SK-N-SH treated with all-trans-retinoic acid at 6 μM for 48 hours (cell line): ENCODE measurements around the gene MAP2K6.

Experiments used
- ATAC-seq: fragments of 200-7000 bp; cut with Tn5 transposase; 3 replicates; pipeline ENCODE4 v1.9.1; 2020; ENCODE audit warnings: mild to moderate bottlenecking, moderate library complexity
- BACH2 ChIP-seq: fragments of 250-450 bp; sonication (Bioruptor Pico); IDR thresholded peaks from 2 replicates; pipeline ENCODE4 v1.9.0; 2021; ENCODE audit warnings: mild to moderate bottlenecking, borderline replicate concordance
- CSRNP3 ChIP-seq: fragments of 250-450 bp; sonication (Bioruptor Pico); IDR thresholded peaks from 2 replicates; pipeline ENCODE4 v1.5.1; 2021; ENCODE audit warnings: mild to moderate bottlenecking, moderate library complexity
- ESRRG ChIP-seq: fragments of 250-450 bp; sonication (Bioruptor Pico); IDR thresholded peaks from 2 replicates; pipeline ENCODE4 v1.6.1; 2021; ENCODE audit warnings: mild to moderate bottlenecking
- GLIS3 ChIP-seq: fragments of 250-450 bp; sonication (Bioruptor Pico); IDR thresholded peaks from 2 replicates; pipeline ENCODE4 v1.5.0; 2020; ENCODE audit warnings: mild to moderate bottlenecking, moderate library complexity
- ISL1 ChIP-seq: fragments of 250-450 bp; sonication (Bioruptor Pico); IDR thresholded peaks from 2 replicates; pipeline ENCODE4 v2.1.2; 2022; ENCODE audit warnings: mild to moderate bottlenecking, moderate library complexity
- PATZ1 ChIP-seq: fragments of 250-450 bp; sonication (Bioruptor Pico); IDR thresholded peaks from 2 replicates; pipeline ENCODE4 v1.8.0; 2020; ENCODE audit warnings: mild to moderate bottlenecking, moderate library complexity, borderline replicate concordance
- POU6F1 ChIP-seq: fragments of 250-450 bp; sonication (Bioruptor Pico); IDR thresholded peaks from 2 replicates; pipeline ENCODE4 v1.8.0; 2021; ENCODE audit warnings: low read depth, mild to moderate bottlenecking, moderate library complexity, borderline replicate concordance
- PPARA ChIP-seq: fragments of 250-450 bp; sonication (Bioruptor Pico); IDR thresholded peaks from 2 replicates; pipeline ENCODE4 v1.5.0; 2020; ENCODE audit warnings: mild to moderate bottlenecking, borderline replicate concordance
- RARB ChIP-seq: fragments of 250-450 bp; sonication (Bioruptor Pico); IDR thresholded peaks from 2 replicates; pipeline ENCODE4 v1.8.0; 2021; ENCODE audit warnings: mild to moderate bottlenecking, moderate library complexity
- SNAI2 ChIP-seq: fragments of 250-450 bp; sonication (Bioruptor Pico); IDR thresholded peaks from 2 replicates; pipeline ENCODE4 v1.5.0; 2020; ENCODE audit warnings: mild to moderate bottlenecking, moderate library complexity
- TOX ChIP-seq: fragments of 250-450 bp; sonication (Bioruptor Pico); IDR thresholded peaks from 2 replicates; pipeline ENCODE4 v1.8.0; 2021; ENCODE audit warnings: mild to moderate bottlenecking, moderate library complexity, borderline replicate concordance
- TSHZ2 ChIP-seq: fragments of 250-450 bp; sonication (Bioruptor Pico); IDR thresholded peaks from 2 replicates; pipeline ENCODE4 v1.5.0; 2020; ENCODE audit warnings: mild to moderate bottlenecking, moderate library complexity
- ZC3H10 ChIP-seq: fragments of 250-450 bp; sonication (Bioruptor Pico); IDR thresholded peaks from 2 replicates; pipeline ENCODE4 v1.5.1; 2021; ENCODE audit warnings: mild to moderate bottlenecking, moderate library complexity
- ZFP3 ChIP-seq: fragments of 250-450 bp; sonication (Bioruptor Pico); IDR thresholded peaks from 2 replicates; pipeline ENCODE4 v1.5.0; 2020; ENCODE audit warnings: mild to moderate bottlenecking, moderate library complexity
- ZFP30 ChIP-seq: fragments of 450-650 bp; formaldehyde crosslinking; IDR thresholded peaks from 2 replicates; pipeline ENCODE4 v1.5.0; 2022; ENCODE audit warnings: mild to moderate bottlenecking, moderate library complexity
- ZNF70 ChIP-seq: fragments of 450-650 bp; formaldehyde crosslinking; IDR thresholded peaks from 2 replicates; pipeline ENCODE4 v1.5.0; 2020; ENCODE audit warnings: mild to moderate bottlenecking, moderate library complexity

Gene MAP2K6

GRCh38 chr17:69431835-69432234 lies 17.3 kb downstream of the MAP2K6 start:
- no peak for ATAC-seq
- TF ChIP-seq PPARA (CRISPR knock-in tag) = no peak
- no peak for TF ChIP-seq ZC3H10 (CRISPR knock-in tag)
- no peak for TF ChIP-seq TOX (CRISPR knock-in tag)
- TF ChIP-seq PATZ1 (CRISPR knock-in tag) = no peak
- TF ChIP-seq ZFP30 (CRISPR knock-in tag) = no peak
- TF ChIP-seq ESRRG (CRISPR knock-in tag) = no peak
- no peak for TF ChIP-seq ISL1
- no peak for TF ChIP-seq RARB (CRISPR knock-in tag)

GRCh38 chr17:69433093-69433492 lies 18.6 kb downstream of the MAP2K6 start:
- no peak for ATAC-seq
- TF ChIP-seq PPARA (CRISPR knock-in tag) = no peak
- no peak for TF ChIP-seq RARB (CRISPR knock-in tag)
- no peak for TF ChIP-seq BACH2 (CRISPR knock-in tag)
- TF ChIP-seq TSHZ2 (CRISPR knock-in tag) = no peak
- TF ChIP-seq GLIS3 (CRISPR knock-in tag) = no peak
- TF ChIP-seq SNAI2 (CRISPR knock-in tag) = no peak
- TF ChIP-seq, all 23 proteins: peak for 0

- peak; percentile 88 for ATAC-seq
- TF ChIP-seq ZNF70 (CRISPR knock-in tag) (no peak), PATZ1 (CRISPR knock-in tag) (peak; percentile 59; the same call in 1 of the 2 replicates), POU6F1 (peak; percentile 22; the same call in 1 of the 2 replicates), TOX (CRISPR knock-in tag) (peak; percentile 61; the same call in 1 of the 2 replicates), ISL1 (peak; percentile 81), RARB (CRISPR knock-in tag) (peak; percentile 56; the same call in 1 of the 2 replicates), ZFP3 (CRISPR knock-in tag) (0 out of 2 replicates have a peak, but pooled peaks have one; percentile 36), ZFP30 (CRISPR knock-in tag) (no peak)
- TF ChIP-seq, all 23 proteins: peak for 6
Measured at GRCh38 chr17:69434164-69434579, 19.7 kb downstream of the MAP2K6 start.

GRCh38 chr17:69435971-69436696 lies 21.6 kb downstream of the MAP2K6 start:
- ATAC-seq = no peak

More at GRCh38 chr17:69435971-69436696, 21.6 kb downstream of the MAP2K6 start:
- TF ChIP-seq CSRNP3 (CRISPR knock-in tag) = no peak
- TF ChIP-seq, all 23 proteins: peak for 0
